Omental fat pad (tissue), 4 donors: ENCODE measurements around the gene PTGER2. TPM values are rescaled to one million over a fixed set of nuclear protein-coding genes. Genes with fewer than 3 reads are reported as not detected.

Experiments
- ATAC-seq: fragments of 150-250 bp; one replicate; pipeline ENCODE4 v1.9.1; 2016; ENCODE audit warnings: mild to moderate bottlenecking, moderate library complexity; ENCODE audit not compliant: low FRiP score
- DNase-seq: peaks from one replicate; pipeline ENCODE4 v3.0.0-alpha.2; 2019; ENCODE audit warnings: low spot score
- total RNA-seq, 4 donors: library from RNA; depleted of rRNA; stranded (reverse); fragments of >200 nt; gene quantifications; one replicate each; pipeline ENCODE4 v1.1.0, GENCODE V29; 2016
- TF ChIP-seq, protein P1 (sequence below), 3 donors: fragments of 450-650 bp; IDR thresholded peaks; one replicate each; pipeline ENCODE4 v1.5.1; 2016 to 2017; ENCODE audit warnings: antibody characterized with exemption in 3 of 3, mild to moderate bottlenecking in 3 of 3, moderate library complexity in 2 of 3

The PTGER2 gene
- total RNA-seq, 4 donors from 2014 or later = 4.0 to 34.8 (median 6.3) TPM

DNA sequence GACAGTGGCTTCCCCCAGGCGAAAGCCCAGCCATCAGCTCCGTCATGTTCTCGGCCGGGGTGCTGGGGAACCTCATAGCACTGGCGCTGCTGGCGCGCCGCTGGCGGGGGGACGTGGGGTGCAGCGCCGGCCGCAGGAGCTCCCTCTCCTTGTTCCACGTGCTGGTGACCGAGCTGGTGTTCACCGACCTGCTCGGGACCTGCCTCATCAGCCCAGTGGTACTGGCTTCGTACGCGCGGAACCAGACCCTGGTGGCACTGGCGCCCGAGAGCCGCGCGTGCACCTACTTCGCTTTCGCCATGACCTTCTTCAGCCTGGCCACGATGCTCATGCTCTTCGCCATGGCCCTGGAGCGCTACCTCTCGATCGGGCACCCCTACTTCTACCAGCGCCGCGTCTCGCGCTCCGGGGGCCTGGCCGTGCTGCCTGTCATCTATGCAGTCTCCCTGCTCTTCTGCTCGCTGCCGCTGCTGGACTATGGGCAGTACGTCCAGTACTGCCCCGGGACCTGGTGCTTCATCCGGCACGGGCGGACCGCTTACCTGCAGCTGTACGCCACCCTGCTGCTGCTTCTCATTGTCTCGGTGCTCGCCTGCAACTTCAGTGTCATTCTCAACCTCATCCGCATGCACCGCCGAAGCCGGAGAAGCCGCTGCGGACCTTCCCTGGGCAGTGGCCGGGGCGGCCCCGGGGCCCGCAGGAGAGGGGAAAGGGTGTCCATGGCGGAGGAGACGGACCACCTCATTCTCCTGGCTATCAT is 663 bp downstream of the PTGER2 start:
- TF ChIP-seq, protein P1, sequence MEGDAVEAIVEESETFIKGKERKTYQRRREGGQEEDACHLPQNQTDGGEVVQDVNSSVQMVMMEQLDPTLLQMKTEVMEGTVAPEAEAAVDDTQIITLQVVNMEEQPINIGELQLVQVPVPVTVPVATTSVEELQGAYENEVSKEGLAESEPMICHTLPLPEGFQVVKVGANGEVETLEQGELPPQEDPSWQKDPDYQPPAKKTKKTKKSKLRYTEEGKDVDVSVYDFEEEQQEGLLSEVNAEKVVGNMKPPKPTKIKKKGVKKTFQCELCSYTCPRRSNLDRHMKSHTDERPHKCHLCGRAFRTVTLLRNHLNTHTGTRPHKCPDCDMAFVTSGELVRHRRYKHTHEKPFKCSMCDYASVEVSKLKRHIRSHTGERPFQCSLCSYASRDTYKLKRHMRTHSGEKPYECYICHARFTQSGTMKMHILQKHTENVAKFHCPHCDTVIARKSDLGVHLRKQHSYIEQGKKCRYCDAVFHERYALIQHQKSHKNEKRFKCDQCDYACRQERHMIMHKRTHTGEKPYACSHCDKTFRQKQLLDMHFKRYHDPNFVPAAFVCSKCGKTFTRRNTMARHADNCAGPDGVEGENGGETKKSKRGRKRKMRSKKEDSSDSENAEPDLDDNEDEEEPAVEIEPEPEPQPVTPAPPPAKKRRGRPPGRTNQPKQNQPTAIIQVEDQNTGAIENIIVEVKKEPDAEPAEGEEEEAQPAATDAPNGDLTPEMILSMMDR (IDR thresholded peaks at IDR 0.05) = no peak
- DNase-seq (no peak), ATAC-seq (peak; percentile 18)

DNA sequence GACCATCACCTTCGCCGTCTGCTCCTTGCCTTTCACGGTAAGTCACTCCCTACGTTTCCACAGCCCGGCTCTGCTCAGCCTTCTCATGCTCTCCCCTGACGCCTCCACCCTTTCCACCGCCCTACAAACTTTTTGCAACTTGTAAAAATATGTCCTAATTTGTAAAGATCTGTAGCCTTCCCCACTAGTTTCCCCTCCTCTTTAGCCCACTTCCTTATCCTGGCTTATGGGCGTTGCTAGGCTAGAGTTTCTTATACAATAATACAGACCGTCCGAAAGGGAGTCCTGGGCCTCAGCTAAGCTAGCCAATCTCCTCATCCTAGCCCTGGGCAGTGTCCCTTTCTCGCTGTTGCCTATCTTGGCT is 1.2 kb downstream of the PTGER2 start:
- DNase-seq (no peak), ATAC-seq (no peak)
- TF ChIP-seq, protein P1 (IDR thresholded peaks at IDR 0.05) = no peak

DNA sequence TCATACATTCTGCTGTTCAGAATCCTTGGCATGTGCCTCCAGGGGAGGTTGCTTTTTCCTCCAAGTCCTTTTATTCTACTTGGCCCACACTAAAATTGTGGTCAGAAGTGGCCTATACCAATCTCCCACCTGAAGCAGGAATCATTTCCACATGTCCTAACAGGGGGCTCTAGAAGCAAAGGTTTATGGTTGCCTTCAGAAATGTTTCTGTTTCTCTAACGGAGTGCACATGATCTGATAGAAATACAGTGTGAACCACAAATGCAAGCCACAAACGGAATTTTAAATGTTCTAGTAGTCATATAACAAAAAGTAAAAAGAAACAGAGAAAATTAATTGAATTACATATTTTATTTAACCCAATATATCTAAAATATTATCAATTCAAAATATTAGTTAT is 4.0 kb downstream of the PTGER2 start:
- no peak for DNase-seq
- ATAC-seq = no peak
- TF ChIP-seq, protein P1 (IDR thresholded peaks at IDR 0.05) = no peak

DNA sequence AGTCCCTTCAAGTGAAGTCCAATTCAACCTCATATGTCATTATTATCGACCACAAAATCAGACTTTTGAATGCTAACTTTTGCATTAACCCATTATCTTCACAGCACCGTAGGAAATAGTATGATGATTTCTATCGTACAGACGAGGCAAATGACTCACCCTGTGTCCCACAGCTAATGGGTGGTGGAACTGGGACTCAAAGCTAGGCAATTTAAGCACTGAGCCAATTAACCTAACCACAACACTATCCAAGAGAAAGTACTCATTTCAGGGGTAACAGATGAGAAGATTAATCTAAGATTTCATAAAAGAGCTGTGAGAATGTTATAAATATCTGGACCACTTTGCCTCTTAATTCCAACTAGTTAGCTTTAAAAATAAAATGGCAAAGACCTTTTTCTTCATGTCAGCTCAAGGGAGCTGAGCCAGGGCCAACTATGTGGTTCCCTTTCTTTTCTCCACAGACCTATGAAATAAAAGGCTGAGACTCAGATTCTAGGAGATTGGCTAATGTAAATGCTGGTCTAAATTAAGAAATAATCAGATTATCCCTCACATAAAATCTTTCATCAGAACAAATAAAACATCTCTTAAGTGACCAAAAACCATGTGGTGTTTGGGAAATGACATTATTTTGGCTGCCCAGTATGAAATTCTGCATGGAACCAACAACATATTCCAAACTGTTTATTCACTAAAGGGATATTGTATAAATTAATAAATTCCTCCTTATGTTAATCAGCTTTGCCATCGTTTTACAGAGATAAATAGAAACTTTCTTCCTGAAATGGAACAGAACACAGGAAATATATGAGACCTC is 4.9 kb downstream of the PTGER2 start:
- DNase-seq (no peak), ATAC-seq (no peak)
- TF ChIP-seq, protein P1 (IDR thresholded peaks at IDR 0.05) = no peak

DNA sequence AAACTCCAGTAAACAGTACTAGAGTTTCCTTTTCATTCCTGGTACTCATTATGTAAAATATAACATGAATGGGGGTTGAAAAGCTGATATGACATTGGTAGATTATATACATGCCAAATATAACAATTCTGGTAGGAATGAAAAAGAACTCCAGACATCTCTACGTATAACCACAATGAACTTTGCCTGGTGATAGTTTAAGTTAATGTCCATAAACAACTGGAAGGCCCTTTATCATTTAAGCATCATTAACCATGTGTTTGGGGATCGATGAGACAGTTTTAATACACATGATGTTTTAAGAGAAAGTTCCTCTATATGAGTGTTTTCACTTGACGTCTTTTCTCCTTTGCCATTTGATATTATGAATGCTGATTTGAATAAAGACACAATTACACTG is 5.8 kb downstream of the PTGER2 start:
- TF ChIP-seq, protein P1 (IDR thresholded peaks at IDR 0.05) = no peak
- no peak for ATAC-seq
- DNase-seq = no peak

DNA sequence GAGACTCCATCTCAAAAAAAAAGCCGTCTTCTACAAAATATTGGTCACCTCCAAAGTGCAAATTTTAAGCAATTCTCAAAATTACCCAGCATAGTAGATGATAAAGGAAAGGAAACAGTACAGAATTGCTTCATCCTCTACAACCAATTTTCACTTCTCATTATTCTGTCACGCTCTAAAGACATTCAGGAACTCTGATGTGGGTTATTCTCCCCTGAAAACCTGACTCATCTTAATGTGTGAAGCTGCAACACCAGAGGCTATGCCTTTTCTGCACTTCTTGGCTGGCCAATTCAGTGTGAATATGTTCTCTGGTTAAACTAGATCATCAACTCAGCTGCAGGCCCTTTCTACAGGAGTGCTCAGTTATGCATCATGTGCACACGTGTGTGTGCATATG is 11.0 kb downstream of the PTGER2 start:
- TF ChIP-seq, protein P1 (IDR thresholded peaks at IDR 0.05) = no peak
- ATAC-seq (no peak), DNase-seq (no peak)
